Mammary epithelial cell (primary cell): ENCODE results near the gene SRP68.
"Not testable (repeated sequence)": the region's sequence is repeated elsewhere in the genome, so short reads cannot be mapped to it uniquely, and the experiment has no call there.

Experiments
- CTCF ChIP-seq, 2 donors: IDR thresholded peaks in 1 of 2; conservative IDR thresholded peaks in 1 of 2; 2 replicates each; pipeline ENCODE4 v1.5.1; 2011 to 2012; ENCODE audit warnings: inconsistent platforms in 2 of 2, low read length in 2 of 2, mild to moderate bottlenecking in 2 of 2, control low read depth in 1 of 2, low read depth in 1 of 2; ENCODE audit not compliant: insufficient read depth in 1 of 2; ENCODE audit errors: extremely low read depth in 1 of 2
- EZH2 ChIP-seq: IDR thresholded peaks from 2 replicates; pipeline ENCODE4 v1.6.1; 2012; ENCODE audit warnings: low read length, inconsistent platforms, borderline replicate concordance

GRCh38 chr17:76058264-76058663 lies 14.1 kb downstream of the SRP68 start:
- not testable (repeated sequence) for TF ChIP-seq CTCF (conservative IDR thresholded peaks at IDR 0.05 in 1 of 2, IDR thresholded peaks at IDR 0.05 in 1 of 2; ENCODE audit: extremely low read depth in 1 of 2, insufficient read depth in 1 of 2, low read depth in 1 of 2, low read length in 2 of 2); EZH2
